ENCODE measurements around the gene LMNB1. TPM values are rescaled to one million over a fixed set of nuclear protein-coding genes. Genes with fewer than 3 reads are reported as not detected.

LMNB1 gene
- total RNA-seq, 1 experiment from 2014 or later = 150 TPM

DNA sequence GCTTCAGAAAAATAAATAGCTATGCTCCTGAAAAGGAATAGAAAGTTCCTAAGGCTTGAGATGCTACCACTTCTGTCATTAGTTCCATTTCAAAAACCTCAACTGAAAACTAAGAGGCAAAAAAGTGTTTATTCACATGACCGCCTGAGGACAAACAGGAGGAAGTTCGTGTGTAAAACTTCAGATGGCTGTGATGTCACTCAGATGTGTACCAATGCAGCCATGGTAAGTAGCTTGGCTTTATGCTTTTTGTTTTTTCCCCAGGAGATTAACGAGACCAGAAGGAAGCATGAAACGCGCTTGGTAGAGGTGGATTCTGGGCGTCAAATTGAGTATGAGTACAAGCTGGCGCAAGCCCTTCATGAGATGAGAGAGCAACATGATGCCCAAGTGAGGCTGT, 33.0 kb downstream of the LMNB1 start (continued):
- TF ChIP-seq MAX (IDR thresholded peaks at IDR 0.05) (no peak), EGR1 (IDR thresholded peaks at IDR 0.05; ENCODE audit: low read depth) (no peak)

DNA sequence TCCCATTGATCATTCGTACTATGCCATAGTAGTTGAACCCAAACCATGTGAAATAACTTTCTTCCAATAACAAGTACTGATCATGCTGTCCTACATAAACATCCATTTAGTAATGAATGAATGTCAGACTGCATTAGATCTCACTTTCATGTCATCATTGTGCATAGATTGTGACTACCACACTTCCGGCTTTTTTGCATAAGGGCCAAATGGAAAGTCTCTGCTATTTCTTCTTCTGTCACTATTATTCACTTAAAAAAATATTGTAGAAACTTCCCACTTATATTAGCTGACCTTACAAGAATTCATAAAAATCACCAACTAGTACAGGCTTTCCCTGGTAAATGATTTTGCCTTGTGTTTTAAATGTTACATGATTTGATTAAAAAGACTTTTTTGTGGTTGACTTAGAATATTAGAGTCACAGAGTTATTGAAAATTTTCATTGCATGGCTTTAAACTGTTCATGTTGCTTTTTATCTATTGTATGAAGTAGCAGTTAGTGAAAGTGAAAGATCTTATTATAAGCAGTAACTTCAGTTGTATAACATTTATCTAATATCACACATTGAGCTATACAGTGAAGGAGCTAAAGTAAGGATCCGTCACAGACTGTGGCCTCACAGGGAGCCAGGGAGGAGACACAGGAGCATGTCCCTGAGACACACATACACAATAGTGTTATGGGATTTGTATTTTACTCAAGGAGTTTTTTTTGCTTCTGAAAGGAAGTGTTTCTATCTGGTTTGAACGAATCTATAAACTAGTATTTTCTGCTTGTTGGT, 33.9 kb downstream of the LMNB1 start:
- H3K9me3 ChIP-seq (ENCODE audit: control insufficient read depth in 1 of 2, insufficient read depth in 1 of 2, low read depth in 1 of 2, low read length in 2 of 2) = no peaks in the 10 kb centered on the region
- H3K4me3 ChIP-seq (replicated peaks in 1 of 2; ENCODE audit: low read depth in 1 of 2, low read length in 2 of 2) = no peak overlapping the region
- ChIA-PET CTCF (interaction anchor here (1.2 to 1.3 kb wide), 2 partner anchors 131 to 134 kb away, joined by 3 to 5 read pairs; no protein-coding TSS in a partner anchor), POLR2A (no interaction called here), RAD21 (ENCODE audit: low non-redundant PET in 1 of 2, low total read pairs in 2 of 2, uncharacterized antibody in 2 of 2, unreplicated experiment in 2 of 2) (no interaction called here)
- H3K27me3 ChIP-seq (ENCODE audit: insufficient read depth, low read length) = no peaks in the 10 kb centered on the region
- ATAC-seq (no peak), DNase-seq (ENCODE audit: low read depth, low spot score) (no peak)
- H3K27ac ChIP-seq (ENCODE audit: low read depth, low read length) = no peak overlapping the region
- no peaks in the 10 kb centered on the region for H3K4me1 ChIP-seq (ENCODE audit: control insufficient read depth in 1 of 2, insufficient read depth in 2 of 2, low read length in 2 of 2)
- H3K36me3 ChIP-seq (ENCODE audit: control insufficient read depth in 1 of 2, insufficient read depth in 2 of 2, low read length in 2 of 2) = peaks cover 30 to 53% of the 10 kb centered on the region in 2 experiments
- H3K9ac ChIP-seq (ENCODE audit: low read length) = no peak overlapping the region
- BruUV-seq (replicated peaks) = no TSS peak
- intact Hi-C loops (cut with micrococcal nuclease) = no loop called here
- TF ChIP-seq FOSL1 (IDR thresholded peaks at IDR 0.05; ENCODE audit: low read depth) (no peak), SIN3A (IDR thresholded peaks at IDR 0.05; ENCODE audit: low read depth) (no peak), POLR2AphosphoS5 (IDR thresholded peaks at IDR 0.05; ENCODE audit: low read depth, low read length) (no peak), ELF1 (IDR thresholded peaks at IDR 0.05; ENCODE audit: borderline replicate concordance, low read depth) (no peak), EZH2 (IDR thresholded peaks at IDR 0.05) (no peak), RAD21 (IDR thresholded peaks at IDR 0.05; ENCODE audit: low read depth) (no peak), MAX (IDR thresholded peaks at IDR 0.05) (no peak), ZBTB33 (IDR thresholded peaks at IDR 0.05; ENCODE audit: extremely low read depth, insufficient replicate concordance, low read length) (no peak), EGR1 (IDR thresholded peaks at IDR 0.05; ENCODE audit: low read depth) (no peak), ATF3 (IDR thresholded peaks at IDR 0.05) (no peak), ZNF274 (IDR thresholded peaks at IDR 0.05; ENCODE audit: low read depth, low read length) (no peak), POLR2A (IDR thresholded peaks at IDR 0.05; ENCODE audit: borderline replicate concordance, extremely low read depth, insufficient read depth, insufficient read length) (no peak), CTCF (IDR thresholded peaks at IDR 0.05 in 2 of 3, conservative IDR thresholded peaks at IDR 0.05 in 1 of 3; ENCODE audit: borderline replicate concordance in 1 of 3, insufficient read depth in 1 of 3, low read depth in 2 of 3, low read length in 2 of 3) (no peak)
- H4K20me1 ChIP-seq (ENCODE audit: insufficient read depth) = no peaks in the 10 kb centered on the region
- H2AFZ ChIP-seq (ENCODE audit: low read depth, low read length, poor library complexity, severe bottlenecking) = no peak overlapping the region
- no peak overlapping the region for H3K4me2 ChIP-seq (ENCODE audit: low read length)
- H3K9me2 ChIP-seq (ENCODE audit: insufficient read depth) = no peaks in the 10 kb centered on the region
- peaks cover 86% of the 10 kb centered on the region for H3K79me2 ChIP-seq (ENCODE audit: insufficient read depth, low read length)
